H1 (cell line): ENCODE measurements around the gene FGR. TPM values are rescaled to one million over a fixed set of nuclear protein-coding genes. Genes with fewer than 3 reads are reported as not detected.

Experiments
- CTCF ChIA-PET: fragments of 300-600 bp; sonication (Branson Sonifier 250); formaldehyde crosslinking; loops from one replicate; lab custom pipeline; 2021; ENCODE audit not compliant: partially characterized antibody; lab: Charles Lee
- POLR2A ChIA-PET: fragments of 300-600 bp; sonication (Branson Sonifier 250); formaldehyde crosslinking; loops from one replicate; lab custom pipeline; 2021; ENCODE audit warnings: inconsistent platforms; ENCODE audit not compliant: partially characterized antibody; lab: Charles Lee
- DNase-seq, 2 experiments: peaks; one replicate each; pipeline versions ENCODE4 v3.0.0 to v3.0.0-alpha.2; 2010 to 2022; ENCODE audit warnings: low spot score in 2 of 2, low read depth in 1 of 2, mixed read lengths in 1 of 2
- FAIRE-seq: peaks from 2 replicates; lab custom pipeline; 2011; peaks lifted over from hg19 to GRCh38; lab: Jason Lieb, UNC
- H2AFZ ChIP-seq: 2 replicates; pipeline ENCODE4 v1.8.1; 2012; ENCODE audit warnings: low read length, inconsistent platforms
- H2AK5ac ChIP-seq: 2 replicates; pipeline ENCODE4 v1.6.1; 2013; ENCODE audit warnings: low read depth, low read length
- H2BK120ac ChIP-seq: replicated peaks from 2 replicates; pipeline ENCODE3; 2013; ENCODE audit warnings: low read depth, low read length, inconsistent platforms
- H2BK12ac ChIP-seq: 2 replicates; pipeline ENCODE4 v1.6.1; 2013; ENCODE audit warnings: low read depth, low read length
- H2BK15ac ChIP-seq: 2 replicates; pipeline ENCODE4 v1.6.1; 2013; ENCODE audit warnings: low read length
- H2BK20ac ChIP-seq: 2 replicates; pipeline ENCODE4 v1.6.1; 2013; ENCODE audit warnings: low read length
- H2BK5ac ChIP-seq: 2 replicates; pipeline ENCODE4 v1.6.1; 2013; ENCODE audit warnings: low read depth, low read length
- H3K14ac ChIP-seq: 2 replicates; pipeline ENCODE4 v1.6.1; 2013; ENCODE audit warnings: inconsistent platforms; ENCODE audit not compliant: insufficient read length
- H3K18ac ChIP-seq: 2 replicates; pipeline ENCODE4 v1.6.1; 2013; ENCODE audit warnings: low read length; ENCODE audit errors: extremely low read depth
- H3K23ac ChIP-seq: 2 replicates; pipeline ENCODE4 v1.6.1; 2013; ENCODE audit warnings: inconsistent platforms; ENCODE audit not compliant: insufficient read length
- H3K23me2 ChIP-seq: 2 replicates; pipeline ENCODE4 v1.6.1; 2013; ENCODE audit warnings: low read depth, low read length
- H3K27ac ChIP-seq: 2 replicates; pipeline ENCODE4 v1.6.1; 2011; ENCODE audit warnings: low read depth, low read length, inconsistent platforms
- H3K27me3 ChIP-seq, 4 experiments: replicated peaks in 1 of 4; 1 replicate in 1 of 4; 2 replicates in 3 of 4; pipeline versions ENCODE4 v1.6.1 to v1.8.1; 2011 to 2013; ENCODE audit warnings: low read length in 3 of 4, mild to moderate bottlenecking in 3 of 4, inconsistent platforms in 2 of 4, mixed read lengths in 2 of 4, moderate library complexity in 1 of 4; ENCODE audit not compliant: control insufficient read depth in 3 of 4, insufficient read depth in 3 of 4; ENCODE audit errors: extremely low read depth in 1 of 4
- H3K36me3 ChIP-seq, 4 experiments: 2 replicates each; pipeline versions ENCODE4 v1.6.1 to v1.8.1; 2011 to 2013; ENCODE audit warnings: mild to moderate bottlenecking in 4 of 4, low read length in 3 of 4, moderate library complexity in 2 of 4, control low read depth in 1 of 4, inconsistent platforms in 1 of 4; ENCODE audit not compliant: insufficient read depth in 4 of 4, control insufficient read depth in 2 of 4
- H3K4ac ChIP-seq: replicated peaks from 2 replicates; pipeline ENCODE3; 2013; ENCODE audit warnings: low read length, low read depth, mixed read lengths, inconsistent platforms; ENCODE audit not compliant: insufficient read length
- H3K4me1 ChIP-seq, 4 experiments: replicated peaks in 1 of 4; 1 replicate in 1 of 4; 2 replicates in 3 of 4; pipeline versions ENCODE4 v1.6.1 to v1.8.1; 2011 to 2013; ENCODE audit warnings: low read length in 3 of 4, inconsistent platforms in 2 of 4, mixed read lengths in 1 of 4; ENCODE audit not compliant: insufficient read depth in 4 of 4, control insufficient read depth in 3 of 4
- H3K4me2 ChIP-seq, 2 experiments: 2 replicates each; pipeline versions ENCODE4 v1.6.1 to v1.8.1; 2011 to 2013; ENCODE audit warnings: low read depth in 2 of 2, low read length in 2 of 2, control low read depth in 1 of 2, inconsistent platforms in 1 of 2, mild to moderate bottlenecking in 1 of 2; ENCODE audit not compliant: insufficient read depth in 1 of 2
- H3K4me3 ChIP-seq, 4 experiments: fragments of 200-600, 300-600 bp in 1 of 4; sonication (generic), shearing (Covaris generic), sonication (Bioruptor Twin) in 1 of 4; 2 replicates each; pipeline versions ENCODE4 v1.5.1 to v1.8.1; 2011 to 2016; ENCODE audit warnings: low read length in 4 of 4, low read depth in 3 of 4, control low read depth in 2 of 4, inconsistent platforms in 2 of 4, mild to moderate bottlenecking in 2 of 4, mixed read lengths in 1 of 4, moderate library complexity in 1 of 4; ENCODE audit not compliant: insufficient read depth in 2 of 4; ENCODE audit errors: extremely low read depth in 1 of 4
- H3K56ac ChIP-seq: replicated peaks from 2 replicates; pipeline ENCODE3; 2013; ENCODE audit warnings: low read depth, mild to moderate bottlenecking, mixed read lengths, low read length, inconsistent platforms; ENCODE audit not compliant: insufficient read length
- H3K79me1 ChIP-seq: 2 replicates; pipeline ENCODE4 v1.6.1; 2013; ENCODE audit warnings: low read depth, low read length, control low read depth
- H3K79me2 ChIP-seq, 2 experiments: 2 replicates each; pipeline versions ENCODE4 v1.6.1 to v1.8.1; 2012 to 2013; ENCODE audit warnings: low read length in 2 of 2, mild to moderate bottlenecking in 2 of 2, inconsistent platforms in 1 of 2; ENCODE audit not compliant: insufficient read depth in 2 of 2, control insufficient read depth in 1 of 2
- H3K9ac ChIP-seq, 4 experiments: replicated peaks in 1 of 4; 1 replicate in 1 of 4; 2 replicates in 3 of 4; pipeline versions ENCODE4 v1.6.1 to v1.8.1; 2011 to 2013; ENCODE audit warnings: low read depth in 3 of 4, low read length in 3 of 4, control low read depth in 2 of 4, mild to moderate bottlenecking in 2 of 4, moderate library complexity in 2 of 4, inconsistent platforms in 1 of 4; ENCODE audit errors: extremely low read depth in 1 of 4
- H3K9me3 ChIP-seq, 2 experiments: 2 replicates each; pipeline versions ENCODE4 v1.6.1 to v1.8.1; 2012 to 2013; ENCODE audit warnings: mild to moderate bottlenecking in 2 of 2, moderate library complexity in 2 of 2, control low read depth in 1 of 2, inconsistent platforms in 1 of 2, low read depth in 1 of 2, low read length in 1 of 2, mixed read lengths in 1 of 2; ENCODE audit not compliant: insufficient read depth in 2 of 2
- H4K20me1 ChIP-seq, 2 experiments: replicated peaks in 1 of 2; 2 replicates each; pipeline versions ENCODE3 to v1.8.1; 2011 to 2013; ENCODE audit warnings: inconsistent platforms in 2 of 2, low read length in 2 of 2, mild to moderate bottlenecking in 1 of 2; ENCODE audit not compliant: insufficient read depth in 2 of 2, control insufficient read depth in 1 of 2
- H4K5ac ChIP-seq: 2 replicates; pipeline ENCODE4 v1.6.1; 2013; ENCODE audit warnings: low read length, low read depth, mixed read lengths, inconsistent platforms; ENCODE audit not compliant: insufficient read length
- H4K8ac ChIP-seq: 2 replicates; pipeline ENCODE4 v1.8.0; 2013; ENCODE audit warnings: mild to moderate bottlenecking, moderate library complexity, low read length, inconsistent platforms; ENCODE audit not compliant: insufficient read depth; ENCODE audit errors: extremely low read depth
- H4K91ac ChIP-seq: replicated peaks from 2 replicates; pipeline ENCODE3; 2013; ENCODE audit warnings: low read length, mixed read lengths, inconsistent platforms; ENCODE audit not compliant: insufficient read length
- CHD1 ChIP-seq: IDR thresholded peaks from 2 replicates; pipeline ENCODE4 v1.6.1; 2012; ENCODE audit warnings: low read depth, low read length, improper control_type of control experiment
- CTBP2 ChIP-seq: IDR thresholded peaks from 2 replicates; pipeline ENCODE4 v1.7.0; 2011; ENCODE audit warnings: borderline replicate concordance, mild to moderate bottlenecking, moderate library complexity, mixed read lengths, low read length; ENCODE audit not compliant: insufficient read depth, insufficient read length
- JUN ChIP-seq: IDR thresholded peaks from 2 replicates; pipeline ENCODE4 v1.6.1; 2011; ENCODE audit warnings: low read depth, mild to moderate bottlenecking, improper control_type of control experiment, low read length
- SP1 ChIP-seq: IDR thresholded peaks from 2 replicates; pipeline ENCODE4 v1.6.1; 2011; ENCODE audit warnings: low read depth, low read length
- WGBS, 2 experiments: shearing (Covaris generic) in 1 of 2; methylation state at CpG; one replicate each; pipeline versions ENCODE4 v1.1.6 to v1.1.7; 2013 to 2015; ENCODE audit warnings: low lambda C conversion rate in 2 of 2, mixed read lengths in 2 of 2, inconsistent platforms in 1 of 2, low coverage in 1 of 2, missing lambda C conversion rate in 1 of 2; ENCODE audit not compliant: insufficient replicate concordance in 2 of 2, insufficient coverage in 1 of 2, insufficient read length in 1 of 2; ENCODE audit errors: extremely low coverage in 1 of 2, missing lambda C conversion rate in 1 of 2; 5-methylcytosine and 5-hydroxymethylcytosine counted together
- polyA plus RNA-seq, 7 experiments: library from polyadenylated mRNA; depleted of rRNA in 3 of 7; stranded (reverse) in 5 of 7; unstranded in 2 of 7; fragments of >200 nt in 5 of 7; fragments of 200-250 nt in 2 of 7; gene quantifications; 1 replicate in 5 of 7; 2 replicates in 1 of 7; 4 replicates in 1 of 7; pipeline versions ENCODE4 v1.2.1 to v1.2.3, GENCODE V29; 2011 to 2013; ENCODE audit warnings: missing spikeins in 2 of 7, mixed read lengths in 2 of 7
- total RNA-seq: library from RNA; stranded (reverse); fragmentation: NEBNext Ultra II Directional; extraction: Animal tissue kit (Norgen Biotek cat#: 25700); gene quantifications from 2 replicates; pipeline ENCODE4 v1.2.1, GENCODE V29; 2021

FGR gene
- total and polyA plus RNA-seq, 2 of the 8 experiments (the other 6 are each of a cell fraction or from before 2014, with no cell fraction given): 0.22 to 0.95 TPM

DNA sequence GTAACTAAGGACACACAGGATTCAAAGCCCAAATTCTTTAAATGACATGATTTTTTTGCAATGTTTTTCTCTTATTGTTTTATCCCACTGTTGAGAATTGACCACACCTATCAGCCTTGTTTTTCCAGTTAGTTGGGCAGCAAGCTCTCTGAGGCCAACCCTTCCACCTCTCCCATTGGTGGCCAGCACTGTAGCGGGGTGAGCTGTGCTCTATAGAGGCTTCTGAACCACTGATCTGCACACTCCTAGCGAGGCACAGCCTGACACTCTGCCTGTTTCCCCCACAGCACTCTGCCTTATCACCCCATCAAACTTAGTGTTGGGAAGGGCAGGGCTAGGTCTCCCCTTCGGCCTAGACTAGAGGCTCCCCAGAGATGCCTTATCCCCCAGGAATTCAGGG lies 50.5 kb downstream of the FGR start:
- no peak overlapping the region for H2BK15ac ChIP-seq
- FAIRE-seq: no peak
- peaks cover 0 to 10% (median 0%) of the 10 kb centered on the region in 4 experiments; a peak in 1 of 8 replicates for H3K36me3 ChIP-seq
- no peak overlapping the region for H3K4ac ChIP-seq
- H3K4me3 ChIP-seq: no peak overlapping the region
- no peak overlapping the region for H4K5ac ChIP-seq
- no peak overlapping the region for H3K18ac ChIP-seq
- DNase-seq: no peak
- H3K23ac ChIP-seq: no peak overlapping the region
- H2BK120ac ChIP-seq: no peak overlapping the region
- no peak overlapping the region for H3K56ac ChIP-seq
- no peak overlapping the region for H2AK5ac ChIP-seq
- H2AFZ ChIP-seq: no peak overlapping the region
- peaks cover 0 to 2% (median 0%) of the 10 kb centered on the region in 4 experiments; a peak in 1 of 7 replicates for H3K27me3 ChIP-seq
- H4K8ac ChIP-seq: no peak overlapping the region
- H3K14ac ChIP-seq: no peak overlapping the region
- no peak overlapping the region for H4K91ac ChIP-seq
- H2BK12ac ChIP-seq: no peak overlapping the region
- H3K27ac ChIP-seq: no peak overlapping the region
- H3K79me2 ChIP-seq: peaks cover 3 to 39% of the 10 kb centered on the region in 2 experiments; a peak in 2 of 4 replicates
- no peaks in the 10 kb centered on the region for H3K9me3 ChIP-seq
- TF ChIP-seq JUN: no peak
- TF ChIP-seq SP1: no peak
- no peak for TF ChIP-seq CTBP2
- TF ChIP-seq CHD1: no peak
- no peaks in the 10 kb centered on the region; the same call in 1 of the 2 replicates for H3K23me2 ChIP-seq
- H3K4me1 ChIP-seq: peaks cover 0 to 3% (median 0%) of the 10 kb centered on the region in 4 experiments; a peak in 2 of 7 replicates
- H3K4me2 ChIP-seq: no peak overlapping the region
- no peak overlapping the region for H2BK20ac ChIP-seq
- H2BK5ac ChIP-seq: no peak overlapping the region
- POLR2A ChIA-PET: interaction anchor here (0.6 to 25.0 kb wide), 4 partner anchors 8 to 23 kb away, joined by 3 to 355 read pairs (median 178); no protein-coding TSS in a partner anchor
- H3K9ac ChIP-seq: no peak overlapping the region
- peaks cover 17% of the 10 kb centered on the region for H3K79me1 ChIP-seq
- peaks cover 15 to 27% of the 10 kb centered on the region in 2 experiments for H4K20me1 ChIP-seq
- CTCF ChIA-PET: interaction anchor here (1.1 to 56.1 kb wide), 9 partner anchors 9 to 227 kb away, joined by 3 to 1807 read pairs (median 7); partner anchors contain the start of gene AHDC1
- 87% methylated on average over 3 of the region's 3 CpGs; no CpG with 5 or more reads in 1 of the 2 experiments for WGBS, 2 experiments
